GM12891 (cell line): ENCODE measurements around the gene CTTNBP2NL.

ENCODE experiments used
- PAX5 ChIP-seq: IDR thresholded peaks from 2 replicates; pipeline ENCODE4 v1.6.1; 2011; ENCODE audit warnings: low read length, moderate library complexity, mild to moderate bottlenecking; ENCODE audit not compliant: insufficient read depth, severe bottlenecking
- POLR2A ChIP-seq: IDR thresholded peaks from 2 replicates; pipeline ENCODE4 v1.6.1; 2011; ENCODE audit warnings: low read depth, low read length, control low read depth
- POLR2AphosphoS5 ChIP-seq: IDR thresholded peaks from 2 replicates; pipeline ENCODE4 v1.6.1; 2011; ENCODE audit warnings: low read depth, low read length, control low read depth
- TAF1 ChIP-seq: IDR thresholded peaks from 2 replicates; pipeline ENCODE4 v1.6.1; 2011; ENCODE audit warnings: low read depth, low read length, control low read depth

DNA sequence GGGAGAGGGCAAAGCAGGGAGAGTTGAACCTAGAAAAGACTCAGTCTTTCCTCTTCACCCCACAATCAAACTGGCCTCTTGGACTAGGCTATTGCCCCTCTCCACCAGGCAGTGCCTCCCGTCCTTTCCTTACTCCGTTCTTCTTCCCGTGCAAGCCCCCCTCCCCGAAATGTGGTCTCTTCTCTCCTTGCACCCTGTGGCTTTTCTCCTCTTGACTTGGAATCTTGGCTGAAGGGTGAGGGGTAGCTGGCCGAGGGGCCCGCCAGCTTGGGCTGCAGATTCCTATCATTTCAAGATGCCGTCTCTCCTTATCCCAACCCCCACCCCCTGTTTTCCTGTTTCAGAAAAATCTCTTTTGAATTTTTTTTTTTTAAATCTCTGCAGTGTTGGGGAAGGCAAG is 114.3 kb downstream of the CTTNBP2NL start:
- TF ChIP-seq POLR2AphosphoS5 (no peak), POLR2A (no peak), TAF1 (no peak), PAX5 (no peak)
